Right forelimb (tissue), 1 donor: ENCODE measurements around the gene SF3A1.

ENCODE experiments used
- DNase-seq: peaks from one replicate; pipeline ENCODE4 v3.0.0-alpha.2; 2018

SF3A1 gene

DNA sequence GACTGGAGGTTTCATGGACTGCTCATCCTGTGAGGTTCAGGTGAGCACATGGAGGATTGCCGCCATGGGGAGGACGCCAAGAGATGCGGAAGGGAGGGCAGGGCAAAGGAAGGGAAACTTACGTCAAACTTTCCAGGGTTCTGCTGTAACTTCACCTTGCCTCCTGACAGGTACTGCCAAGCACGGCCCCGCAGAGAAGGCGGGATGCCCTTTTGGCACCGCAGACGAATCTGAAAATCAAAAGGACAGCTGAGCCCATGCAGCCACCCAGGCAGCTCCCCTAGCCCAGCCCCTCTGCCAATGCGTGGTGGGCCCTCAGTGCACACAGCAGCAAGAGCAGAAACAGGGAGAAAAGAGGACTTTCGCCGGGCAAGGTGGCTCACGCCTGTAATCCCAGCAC is 57.4 kb downstream of the SF3A1 start:
- no peak for DNase-seq

DNA sequence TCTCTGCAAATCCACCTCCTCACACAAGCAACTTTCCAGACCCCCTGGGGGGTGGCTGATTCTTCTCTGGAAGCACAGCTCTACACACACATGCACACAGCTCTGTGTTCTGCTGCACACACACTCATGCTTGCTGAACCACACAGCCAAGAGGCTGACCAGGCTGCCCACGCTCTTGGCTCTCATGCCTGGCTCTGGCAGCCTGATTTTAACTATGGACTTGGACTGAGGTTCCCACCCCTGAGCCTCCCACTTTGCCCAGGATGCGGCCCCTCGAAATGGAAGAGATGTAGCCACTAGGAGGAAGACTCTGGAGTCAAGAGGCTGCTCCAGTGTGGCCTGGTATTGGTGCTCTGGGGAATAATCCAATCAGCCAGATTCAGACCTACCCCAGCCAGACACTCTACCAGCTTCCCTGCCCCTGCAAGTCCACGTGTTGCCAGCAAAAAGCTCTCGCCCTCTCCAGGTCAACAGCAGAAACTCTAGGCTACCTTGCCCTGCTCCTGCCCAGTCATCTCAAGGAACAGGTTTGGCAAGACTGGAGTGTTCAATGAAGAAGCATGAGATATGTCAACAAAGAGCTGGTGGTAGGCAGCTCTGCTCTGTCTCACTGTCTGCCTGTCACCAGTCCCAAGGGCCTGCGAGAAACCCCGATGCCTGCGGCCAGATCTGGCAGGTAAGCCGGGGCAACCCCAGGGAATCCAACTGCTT is 58.5 kb downstream of the SF3A1 start:
- no peak for DNase-seq

DNA sequence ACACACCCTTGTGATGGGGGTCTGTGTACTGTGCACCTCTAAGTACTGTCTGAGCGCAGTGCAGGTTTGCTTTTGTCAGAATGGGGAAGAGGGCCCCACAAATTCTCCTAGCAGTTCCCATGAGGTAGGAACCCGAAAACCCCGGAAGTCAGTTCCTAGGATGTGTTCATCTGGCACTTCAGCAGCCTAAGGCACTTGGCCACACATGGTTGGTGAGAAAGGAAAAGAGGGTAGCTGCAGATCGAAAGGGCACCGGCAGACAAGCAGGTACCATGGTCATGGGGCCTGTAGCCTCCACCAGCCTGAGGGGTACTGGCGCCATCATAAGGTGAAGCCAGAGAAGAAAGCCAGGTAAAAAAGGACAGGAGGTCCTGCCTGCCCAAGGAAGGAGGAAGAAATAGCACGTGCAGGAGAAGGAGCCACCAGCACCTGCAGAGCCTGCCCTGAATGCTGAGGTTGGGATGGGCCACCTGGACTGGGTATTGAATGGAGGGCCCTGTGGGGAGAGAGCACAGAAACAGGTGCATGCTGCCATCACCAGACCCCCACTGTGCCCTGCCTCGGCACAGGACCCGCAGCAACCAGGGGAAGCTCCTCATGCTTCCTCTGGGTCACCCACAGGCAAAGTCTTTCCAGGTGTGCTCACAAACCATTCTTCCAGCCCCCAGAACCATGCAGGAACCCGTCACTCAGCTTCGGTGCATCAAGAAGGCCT is 59.3 kb downstream of the SF3A1 start:
- DNase-seq = no peak

DNA sequence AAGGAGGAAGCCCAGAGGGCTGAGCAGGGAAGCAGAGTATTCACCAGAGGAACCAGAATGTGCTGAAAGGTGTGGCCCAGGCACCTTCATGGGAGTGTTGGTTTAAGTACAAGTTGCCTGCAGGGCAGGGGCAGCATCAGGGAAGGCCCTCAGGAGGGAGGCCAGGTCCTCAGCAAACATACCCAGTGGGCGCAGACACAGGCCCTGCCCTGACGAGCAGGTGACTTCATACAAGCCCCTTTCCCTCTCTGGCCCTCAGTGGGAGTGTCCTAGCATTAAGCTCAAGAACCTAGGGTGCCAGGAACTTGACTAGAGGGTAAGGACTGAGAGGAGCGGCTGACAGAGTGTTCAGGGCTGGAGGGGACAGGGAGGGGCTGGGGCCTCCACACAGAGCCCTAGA is 59.9 kb downstream of the SF3A1 start:
- DNase-seq = no peak

DNA sequence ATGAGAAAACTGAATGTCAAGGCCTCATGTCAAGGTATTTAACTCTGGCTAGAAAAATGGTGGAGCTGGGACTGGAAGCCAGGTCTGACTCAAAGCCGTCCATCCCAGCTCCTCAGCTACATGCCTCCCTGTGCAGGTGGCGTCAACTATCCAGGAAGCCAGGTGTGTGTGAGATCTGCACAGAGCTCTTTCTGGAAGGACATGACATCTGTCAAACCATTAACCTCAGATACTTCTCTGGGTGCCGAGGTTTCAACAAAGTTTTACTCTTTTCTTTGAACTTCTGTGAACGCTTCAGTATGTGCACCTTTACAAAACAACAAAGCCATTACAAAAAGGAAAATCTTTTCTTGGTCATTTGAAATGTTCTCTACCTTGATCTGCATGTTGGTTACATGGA is 60.4 kb downstream of the SF3A1 start:
- DNase-seq = no peak

DNA sequence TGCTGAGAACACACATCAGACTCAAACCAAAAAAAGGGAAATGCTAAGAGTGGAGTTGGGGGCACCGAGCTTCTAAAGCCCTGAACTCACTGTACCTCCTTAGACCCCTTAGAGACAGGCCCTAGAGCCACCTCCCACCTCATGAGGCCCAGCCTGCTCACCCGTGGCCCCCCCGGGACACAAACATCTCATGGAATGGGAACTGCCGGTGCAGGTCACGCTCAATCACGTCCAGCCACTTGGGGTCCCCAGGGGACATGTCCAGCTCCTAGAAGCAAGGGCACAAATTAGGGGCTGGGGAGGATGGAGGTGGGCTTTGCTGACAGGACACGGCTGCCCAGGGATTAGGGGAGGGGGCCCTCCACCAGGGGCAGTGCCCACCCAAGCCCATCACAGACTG is 61.1 kb downstream of the SF3A1 start:
- no peak for DNase-seq

DNA sequence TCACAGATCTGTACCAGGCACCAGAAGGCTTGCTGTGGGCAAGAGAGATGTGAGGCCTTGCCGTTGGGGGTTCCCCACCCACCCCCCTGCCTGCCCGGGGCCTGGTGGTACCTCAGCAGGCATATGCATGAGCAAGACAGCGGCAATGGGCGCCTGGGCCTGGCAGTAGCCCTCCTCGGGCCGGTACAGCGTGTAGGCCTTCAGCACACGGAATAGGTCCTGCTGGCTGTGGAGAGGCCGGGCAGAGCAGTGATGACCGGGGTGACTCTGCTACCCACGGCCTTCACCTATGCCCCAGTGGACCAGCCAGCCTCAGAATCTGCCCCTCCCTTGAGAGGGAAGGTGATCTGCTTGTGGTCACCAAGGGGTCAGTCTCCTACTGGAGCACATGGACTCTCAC is 61.9 kb downstream of the SF3A1 start:
- DNase-seq = no peak

DNA sequence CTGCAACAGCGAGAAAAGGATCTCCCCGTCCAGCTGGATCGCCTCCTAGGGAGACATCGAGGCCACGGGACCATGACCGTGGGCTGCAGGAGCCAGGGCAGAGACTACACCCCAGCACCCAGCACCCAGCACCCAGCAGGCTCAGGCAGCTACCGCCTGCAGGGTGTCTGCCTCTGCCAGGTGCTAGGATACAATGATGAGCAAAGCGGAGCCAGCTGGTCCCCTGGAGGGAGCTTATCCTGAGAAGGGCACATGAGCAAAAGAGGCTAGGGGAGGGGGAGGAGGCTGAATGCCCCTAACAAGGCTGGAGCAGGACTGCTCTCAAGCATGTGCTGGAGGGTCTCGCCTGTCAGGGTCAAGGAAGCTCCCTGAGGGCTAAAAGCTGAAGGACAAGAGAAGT is 62.6 kb downstream of the SF3A1 start:
- no peak for DNase-seq

DNA sequence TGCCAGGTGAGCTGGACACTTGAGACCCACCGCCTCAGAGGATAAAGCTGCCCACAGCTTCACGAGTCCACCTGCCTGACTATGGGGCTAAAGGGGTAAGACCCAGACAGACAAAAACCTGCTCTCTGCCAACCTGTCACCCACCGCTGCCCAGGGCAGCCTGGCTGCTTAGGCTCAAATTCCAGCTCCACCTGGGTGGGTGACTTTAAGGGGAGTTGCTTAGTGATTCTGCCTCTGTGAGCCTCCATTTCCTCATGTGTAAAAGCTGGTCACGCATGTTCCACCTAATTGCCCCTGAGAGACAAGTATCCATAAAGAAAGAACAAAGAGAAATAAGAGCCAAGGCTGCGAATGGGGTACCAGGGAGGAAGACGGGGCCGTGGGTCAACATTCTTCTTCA is 63.7 kb downstream of the SF3A1 start:
- DNase-seq = no peak

DNA sequence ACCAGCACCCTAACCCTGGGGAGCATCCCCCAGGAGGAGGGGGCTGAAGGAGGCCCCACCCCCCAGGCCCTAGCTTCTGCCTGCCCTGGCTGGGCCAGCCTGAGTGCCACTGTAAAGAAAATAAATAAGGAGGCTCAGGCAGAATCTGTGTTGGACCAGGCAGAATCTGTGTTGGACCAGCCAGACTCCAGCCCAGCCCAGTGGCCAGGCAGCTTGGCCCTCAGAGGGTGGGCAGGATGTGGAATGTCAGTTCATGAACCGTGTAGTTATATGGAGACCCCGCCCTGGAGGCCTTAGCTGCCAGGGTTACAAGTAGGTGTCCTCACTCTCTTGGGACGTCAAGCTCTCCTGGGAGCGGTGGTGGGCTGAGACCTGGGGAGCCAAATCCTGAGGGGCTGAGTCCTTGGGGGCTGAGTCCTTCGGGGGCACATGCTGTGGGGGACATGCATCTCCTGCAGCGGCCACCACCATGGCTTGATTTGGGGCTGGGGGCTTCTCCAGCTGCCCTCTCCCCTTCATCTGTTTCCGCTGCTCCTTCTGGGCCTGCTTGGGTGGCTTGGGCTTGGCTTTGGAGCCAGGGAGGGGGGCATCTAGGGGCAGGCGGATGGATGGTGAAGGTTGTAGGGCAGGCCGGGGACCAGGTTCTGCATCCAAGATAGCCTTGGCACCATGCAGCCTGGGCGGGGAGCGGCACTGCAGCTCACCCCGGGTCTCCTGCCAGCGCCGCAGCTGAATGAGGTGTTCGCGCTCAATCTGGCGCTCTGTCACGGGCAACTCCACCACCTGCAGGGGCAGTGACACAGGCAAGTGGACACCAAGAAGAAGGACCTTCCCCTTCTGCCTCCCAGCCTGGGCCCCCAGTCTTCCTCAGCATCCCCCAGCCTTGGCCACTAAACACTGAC is 64.4 kb downstream of the SF3A1 start:
- DNase-seq = no peak

DNA sequence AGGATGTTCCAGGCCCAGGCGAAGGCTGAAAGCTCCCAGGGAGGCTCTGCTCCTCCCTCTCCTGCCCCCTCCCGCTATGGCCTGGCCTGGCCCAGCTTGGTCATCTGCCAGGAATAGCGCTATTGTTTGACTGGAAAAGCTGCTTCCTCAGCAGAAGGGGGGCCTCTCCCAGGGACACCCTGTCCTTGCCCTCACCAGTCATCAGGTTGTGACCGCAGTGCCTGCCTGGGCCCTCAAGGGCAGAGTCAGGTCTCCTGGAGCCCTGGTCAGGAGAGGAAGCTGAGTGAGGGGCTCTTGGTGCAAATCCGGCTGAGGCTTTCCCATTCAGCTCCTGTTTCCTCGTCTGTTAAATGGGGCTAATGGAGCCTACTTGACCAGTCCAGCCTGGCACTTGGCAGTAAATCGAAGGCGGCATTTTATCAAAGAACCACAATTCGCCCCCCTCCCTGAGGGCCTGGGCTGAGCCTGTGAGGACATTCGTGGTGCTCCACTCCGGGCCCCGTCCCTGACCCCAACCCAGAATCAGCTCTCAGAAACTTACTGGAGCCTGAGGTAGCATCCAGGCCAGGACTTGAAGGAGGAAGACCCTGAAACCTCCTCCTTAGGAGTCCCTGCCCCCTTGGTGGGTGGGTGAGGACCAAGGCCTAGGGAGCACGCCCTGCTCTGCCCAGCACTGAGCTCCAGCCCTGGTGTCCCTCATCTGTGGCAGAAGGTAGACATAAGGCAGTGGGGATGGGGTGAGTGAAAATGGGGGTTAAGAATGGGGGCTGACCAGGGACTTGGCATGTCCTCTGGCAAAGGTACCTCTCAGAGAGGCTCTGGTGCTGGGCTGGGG is 65.4 kb downstream of the SF3A1 start:
- DNase-seq = peak; percentile 71

DNA sequence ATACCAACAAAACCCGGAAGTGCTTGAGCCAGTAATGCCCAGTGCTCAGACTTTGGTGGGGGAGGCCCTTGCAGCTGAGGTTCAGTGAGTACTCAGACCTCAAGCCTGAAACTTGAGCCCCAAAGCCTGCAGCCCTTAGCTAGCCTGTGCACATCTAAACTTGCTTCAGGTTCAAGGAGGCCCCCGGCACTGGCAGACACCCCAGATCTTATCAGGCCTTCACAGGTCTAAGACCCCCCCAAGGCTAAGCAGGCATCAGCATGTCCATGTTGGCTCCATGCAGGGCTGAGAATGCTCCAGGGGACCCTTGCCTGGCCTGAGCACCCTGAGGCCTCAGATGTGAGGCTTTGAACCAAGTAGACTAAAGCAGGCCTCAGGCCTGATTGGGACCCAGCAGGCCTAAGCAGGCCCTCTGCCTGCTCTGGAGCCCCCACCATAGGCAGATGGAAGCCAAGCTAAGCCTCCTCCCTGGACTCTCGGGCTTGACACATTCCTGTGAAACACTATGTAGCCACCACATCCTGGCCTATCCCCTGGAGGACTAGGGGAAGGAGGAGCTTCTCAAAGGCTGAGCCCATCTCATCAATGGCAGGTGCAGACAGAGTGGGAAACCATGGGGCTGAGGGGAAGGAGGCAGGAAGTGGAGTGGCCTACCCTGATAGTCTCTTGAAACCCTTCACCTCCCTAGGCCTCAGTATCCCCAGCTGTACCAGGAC is 66.2 kb downstream of the SF3A1 start:
- peak; percentile 50 for DNase-seq

DNA sequence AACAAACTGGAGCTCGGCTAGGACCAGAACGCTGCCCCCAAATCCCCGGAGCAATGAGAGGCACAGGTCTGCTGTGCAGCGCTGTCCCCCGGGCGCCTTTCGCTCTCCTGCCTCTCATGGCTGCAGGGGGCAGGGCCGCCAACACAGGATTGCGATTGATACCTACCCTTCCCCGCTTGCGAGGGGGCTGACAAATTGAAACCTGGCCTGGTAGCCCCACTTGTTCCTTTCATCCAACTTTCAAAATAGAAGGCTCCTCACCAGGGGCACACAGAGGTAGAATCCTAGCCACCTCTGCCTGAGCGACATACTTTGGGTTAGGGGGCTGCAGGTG is 66.7 kb downstream of the SF3A1 start:
- DNase-seq = no peak

DNA sequence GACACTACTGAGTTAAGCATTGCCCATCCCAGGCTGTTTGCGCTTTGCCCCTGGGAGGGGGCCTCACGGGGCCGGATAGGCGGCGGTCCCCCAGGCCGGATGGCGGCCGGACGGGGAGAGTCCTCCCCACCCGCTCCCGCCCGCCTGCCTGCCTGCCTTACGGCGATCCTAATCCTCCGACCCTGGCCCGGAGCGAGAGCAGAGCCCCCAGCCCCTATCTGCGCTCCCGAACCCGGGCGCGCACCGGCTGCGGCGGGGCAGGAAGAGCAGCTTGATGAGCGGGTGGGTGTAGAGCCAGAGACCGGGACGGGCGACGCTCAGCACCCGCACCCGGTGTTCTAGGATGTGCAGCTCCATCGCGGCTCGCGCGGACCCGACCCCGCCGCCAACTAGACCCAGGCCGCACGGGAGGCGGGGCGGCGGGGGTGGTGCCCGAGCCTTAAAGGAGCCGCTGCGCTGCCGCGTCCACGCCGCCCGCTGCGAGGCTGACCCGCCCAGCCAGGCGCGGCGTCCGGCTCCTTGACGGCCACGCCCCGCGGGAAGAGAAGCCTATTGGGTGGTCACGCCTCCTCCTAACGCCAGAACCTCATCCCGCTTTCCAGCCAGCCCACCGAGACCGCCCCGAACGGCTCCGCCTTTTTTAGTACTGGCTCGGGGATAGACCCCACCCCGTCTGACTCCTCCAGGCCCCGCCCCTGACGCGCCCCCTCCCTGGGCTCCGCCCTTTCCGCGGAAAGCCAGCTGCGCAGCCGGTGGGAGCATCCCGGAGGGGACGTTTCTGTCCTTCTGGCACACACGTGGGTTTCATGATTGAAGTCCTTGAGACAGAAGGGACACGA is 67.3 kb downstream of the SF3A1 start, which contains the start of gene CASTOR1:
Gene CASTOR1, minus strand, starts transcription at position 365 of the 839 bp plus-strand sequence. Its CDS starts 8 bp downstream, at position 357.
- peak; percentile 98 for DNase-seq

DNA sequence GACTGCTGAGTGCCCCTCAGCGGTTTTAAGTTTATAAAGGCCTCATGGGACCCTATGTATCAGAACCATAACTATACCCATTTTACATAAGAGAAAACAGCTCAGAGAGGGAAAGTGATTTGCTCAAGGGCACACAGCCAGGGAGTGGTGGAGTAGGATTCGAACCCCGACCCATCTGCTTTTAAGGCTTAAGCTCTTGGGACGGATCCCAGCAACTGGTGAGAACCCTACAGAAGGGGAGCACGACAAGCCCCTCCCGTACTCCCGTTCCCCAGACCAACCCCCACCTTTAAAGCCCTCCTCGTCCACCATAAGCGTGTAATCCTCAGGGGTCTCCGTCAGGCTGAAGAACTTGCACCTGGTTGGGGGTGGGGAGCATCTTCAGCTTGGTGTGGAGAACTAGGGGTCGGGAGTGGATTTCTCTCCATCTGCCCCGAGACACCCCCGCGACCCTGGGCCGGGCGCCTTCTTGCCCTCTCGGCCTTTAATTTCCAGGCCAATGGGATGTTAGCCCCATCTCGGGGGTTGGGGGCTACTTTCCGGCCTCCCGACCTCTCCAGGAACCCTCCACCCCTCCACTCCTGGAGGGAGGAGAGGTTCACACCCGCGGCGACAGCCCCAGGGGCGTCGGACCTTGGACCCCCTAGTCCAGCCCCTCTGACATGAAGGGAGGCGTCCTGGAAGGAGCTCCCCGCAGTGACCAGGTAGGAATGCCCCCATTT is 68.1 kb downstream of the SF3A1 start:
- DNase-seq = no peak

DNA sequence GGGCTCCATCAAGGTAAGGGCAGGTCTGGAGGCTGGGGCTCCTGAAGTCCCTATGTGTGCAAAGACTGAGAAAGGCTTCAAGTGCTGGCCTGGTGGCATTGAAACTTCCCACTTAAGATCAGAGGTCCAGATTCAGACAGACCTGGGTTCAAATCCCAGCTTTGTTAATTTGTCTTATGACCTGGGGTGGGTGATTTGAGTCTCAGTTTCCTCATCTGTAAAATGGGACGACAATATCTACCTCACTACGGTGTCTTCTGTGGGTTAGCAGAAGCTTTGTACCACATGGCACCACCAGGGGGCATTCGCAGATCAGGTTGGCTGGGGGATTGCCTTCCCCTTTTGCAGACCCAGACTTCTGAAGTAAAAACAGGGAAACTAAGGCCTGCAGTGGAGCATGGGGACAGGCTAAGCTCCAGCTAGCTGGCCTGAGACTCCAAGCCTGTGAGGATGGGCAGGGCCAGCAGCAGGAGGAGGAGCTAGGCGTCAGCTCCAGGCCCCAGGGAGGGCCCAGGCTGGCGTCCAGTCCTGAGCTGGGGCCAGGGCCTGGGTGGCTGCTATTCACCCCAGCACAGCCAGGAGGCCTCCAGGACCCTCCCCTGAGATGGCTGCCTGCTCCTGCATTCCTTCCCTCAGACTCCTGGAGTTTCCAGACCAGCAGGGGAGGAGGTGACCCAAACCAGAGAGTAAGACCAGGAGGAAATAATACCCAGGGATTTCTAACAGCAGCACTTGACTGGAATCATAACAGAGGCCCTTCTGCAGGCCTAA is 68.9 kb downstream of the SF3A1 start:
- peak; percentile 88 for DNase-seq

DNA sequence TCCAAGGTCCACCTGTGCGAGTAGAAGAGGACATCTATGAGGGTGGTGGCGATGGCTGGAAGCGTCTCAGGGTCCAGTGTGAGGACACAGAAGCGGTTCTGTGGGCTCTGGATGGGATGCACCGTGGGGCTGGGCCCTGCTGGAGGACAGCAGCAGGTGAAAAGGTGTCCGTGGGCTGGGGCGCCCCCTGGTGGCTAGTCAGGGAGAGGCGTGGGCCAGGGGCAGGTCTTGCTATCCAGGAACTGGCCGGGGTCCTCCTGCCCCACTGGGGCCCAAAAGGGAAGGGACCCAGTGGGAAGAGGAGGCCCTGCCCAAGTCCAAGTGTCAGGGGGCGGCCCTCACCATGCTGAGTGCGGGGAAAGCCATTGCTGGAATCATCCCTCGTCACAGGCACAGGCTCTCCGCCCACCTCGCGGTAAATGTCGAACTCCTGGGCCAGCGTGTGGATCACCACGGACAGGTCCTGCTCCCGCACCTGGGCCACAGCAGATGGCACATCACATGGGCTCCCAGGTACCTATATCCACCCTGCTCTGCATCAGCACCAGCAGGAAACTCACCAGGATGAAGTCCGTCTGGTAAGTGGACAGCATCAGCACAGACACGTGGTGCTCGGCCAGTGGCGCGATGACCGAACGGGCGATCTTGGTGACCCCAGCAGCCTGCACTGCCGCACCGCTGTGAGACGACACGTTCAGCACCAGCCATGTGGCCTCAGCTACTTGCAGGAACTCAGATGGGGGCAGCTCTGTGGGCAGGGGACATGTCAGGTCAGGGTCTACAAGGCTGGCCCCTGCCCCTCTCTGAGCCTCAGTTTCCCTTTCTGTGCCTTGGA is 69.7 kb downstream of the SF3A1 start:
- peak; percentile 81 for DNase-seq

DNA sequence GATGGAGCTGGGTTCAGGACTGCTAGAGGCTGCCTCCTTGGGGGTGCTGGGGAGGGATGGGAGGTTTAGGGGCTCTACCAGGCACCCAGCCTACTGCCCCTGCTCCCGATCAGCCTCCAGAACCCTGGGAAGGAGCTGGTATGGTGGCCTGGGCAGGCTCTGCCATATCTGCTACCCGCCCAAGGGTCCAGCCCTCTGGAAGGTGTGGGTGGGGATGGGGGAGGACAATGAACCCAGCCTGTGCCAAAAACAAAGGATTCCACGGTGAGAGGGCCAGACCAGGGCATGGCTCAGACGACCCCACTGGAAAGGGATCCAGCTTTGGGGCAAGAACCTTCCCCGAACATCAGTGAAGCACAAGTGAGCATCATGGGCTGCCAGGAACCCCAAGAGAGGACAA is 70.4 kb downstream of the SF3A1 start:
- DNase-seq = no peak

DNA sequence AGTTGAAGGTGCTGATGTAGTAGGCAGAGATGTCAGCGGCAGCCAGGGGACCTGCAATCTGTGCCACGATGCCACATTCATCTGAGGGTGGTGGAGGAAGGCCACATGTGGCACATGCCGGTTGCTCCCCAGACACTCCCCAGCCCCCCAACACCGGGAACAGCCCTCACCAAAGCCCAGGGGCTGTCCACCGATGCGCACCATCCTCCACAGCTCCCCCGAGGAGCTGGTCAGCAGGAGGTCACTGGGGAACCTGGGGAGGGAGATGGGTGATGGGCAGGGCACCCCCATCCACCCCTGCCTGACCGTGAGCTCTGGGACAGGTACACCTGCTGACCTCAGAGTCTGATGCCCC is 70.9 kb downstream of the SF3A1 start:
- DNase-seq = no peak
